ENCODE data around the gene UNC5B. TPM values are rescaled to one million over a fixed set of nuclear protein-coding genes. Genes with fewer than 3 reads are reported as not detected.

The UNC5B gene
- total RNA-seq, 4 donors from 2014 or later, result 5.3 to 26.6 (median 17.7) TPM

DNA sequence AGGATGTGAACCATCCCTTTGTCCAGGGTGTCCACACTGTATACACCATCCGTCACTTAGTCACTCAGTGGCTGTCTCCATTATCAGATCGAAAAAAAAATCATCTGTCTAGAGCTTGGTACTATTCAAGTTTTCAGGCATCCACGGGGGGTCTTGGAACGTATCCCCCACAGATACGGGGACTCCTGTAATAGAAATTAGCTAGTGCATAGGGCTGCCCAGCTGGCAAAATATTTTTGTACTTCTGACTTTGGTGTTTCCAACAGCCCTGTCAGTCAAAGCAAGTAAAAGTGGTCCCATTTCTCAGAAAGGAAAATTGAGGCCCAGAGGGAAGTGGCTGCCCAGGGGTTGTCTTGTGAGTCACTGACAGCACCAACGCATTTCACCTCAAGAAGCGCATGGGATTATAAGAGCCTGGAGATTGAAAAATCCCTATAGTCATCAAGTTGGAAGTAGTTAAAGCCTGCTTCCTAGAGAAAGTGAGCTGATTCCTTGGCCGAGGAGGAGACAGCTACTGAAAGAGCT, 54.6 kb downstream of the UNC5B start:
- no peaks in the 10 kb centered on the region for H3K4me1 ChIP-seq

DNA sequence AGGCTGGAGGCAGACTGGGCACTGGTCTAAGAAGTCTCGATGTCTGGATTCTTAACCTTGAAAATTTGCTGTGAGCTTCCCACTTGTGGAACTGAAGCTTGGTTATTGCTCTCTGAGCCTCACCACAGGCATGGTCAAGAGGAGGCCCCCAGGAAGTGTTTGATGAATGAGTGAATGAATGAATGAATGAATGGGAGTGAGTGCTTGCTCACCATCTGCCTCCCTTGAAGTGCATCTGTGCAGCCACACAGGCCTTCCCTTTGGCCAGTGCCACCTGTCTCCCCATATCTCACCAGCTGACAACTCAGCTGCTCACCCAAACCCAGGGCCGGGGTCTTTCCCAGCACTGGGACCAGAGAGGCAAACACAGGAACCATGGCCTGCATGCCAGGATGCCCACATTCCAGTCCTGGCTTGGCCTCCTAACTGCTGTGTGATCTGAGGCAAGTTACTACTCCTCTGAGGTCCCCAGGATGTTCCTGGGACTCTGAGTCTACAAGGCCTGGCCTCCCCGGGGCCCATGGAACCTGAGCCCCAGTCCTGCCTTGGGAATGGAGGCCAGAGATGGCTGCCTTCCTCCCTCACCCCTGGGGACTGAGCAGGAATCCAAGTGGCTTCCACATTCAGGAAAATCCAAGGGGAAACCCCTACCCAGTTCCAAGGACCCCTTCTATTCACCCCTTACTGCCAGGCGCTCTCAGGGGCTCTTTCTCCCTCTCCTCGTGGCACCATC, 55.3 kb downstream of the UNC5B start:
- Histone ChIP-seq H3K4me1 (no peaks in the 10 kb centered on the region), H3K27me3 (no peaks in the 10 kb centered on the region), H3K4me3 (no peak overlapping the region), H3K27ac (peak overlapping the region in 1 of 2 donors; percentile 78), H3K9me3 (no peaks in the 10 kb centered on the region), H3K36me3 (no peaks in the 10 kb centered on the region)
- intact Hi-C loops (cut with DNase I; ENCODE audit: low total_unique reads), result loop anchor here (10.0 kb wide), 1 partner anchor 53 kb away; the partner anchor contains the start of gene UNC5B
- TF ChIP-seq, protein P1, sequence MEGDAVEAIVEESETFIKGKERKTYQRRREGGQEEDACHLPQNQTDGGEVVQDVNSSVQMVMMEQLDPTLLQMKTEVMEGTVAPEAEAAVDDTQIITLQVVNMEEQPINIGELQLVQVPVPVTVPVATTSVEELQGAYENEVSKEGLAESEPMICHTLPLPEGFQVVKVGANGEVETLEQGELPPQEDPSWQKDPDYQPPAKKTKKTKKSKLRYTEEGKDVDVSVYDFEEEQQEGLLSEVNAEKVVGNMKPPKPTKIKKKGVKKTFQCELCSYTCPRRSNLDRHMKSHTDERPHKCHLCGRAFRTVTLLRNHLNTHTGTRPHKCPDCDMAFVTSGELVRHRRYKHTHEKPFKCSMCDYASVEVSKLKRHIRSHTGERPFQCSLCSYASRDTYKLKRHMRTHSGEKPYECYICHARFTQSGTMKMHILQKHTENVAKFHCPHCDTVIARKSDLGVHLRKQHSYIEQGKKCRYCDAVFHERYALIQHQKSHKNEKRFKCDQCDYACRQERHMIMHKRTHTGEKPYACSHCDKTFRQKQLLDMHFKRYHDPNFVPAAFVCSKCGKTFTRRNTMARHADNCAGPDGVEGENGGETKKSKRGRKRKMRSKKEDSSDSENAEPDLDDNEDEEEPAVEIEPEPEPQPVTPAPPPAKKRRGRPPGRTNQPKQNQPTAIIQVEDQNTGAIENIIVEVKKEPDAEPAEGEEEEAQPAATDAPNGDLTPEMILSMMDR (IDR thresholded peaks at IDR 0.05), result no peak
- no peak for TF ChIP-seq POLR2A (IDR thresholded peaks at IDR 0.05)
- no peak for DNase-seq

More for the DNA sequence above, 54.6 kb downstream of the UNC5B start:
- TF ChIP-seq POLR2A (IDR thresholded peaks at IDR 0.05), result no peak
- TF ChIP-seq, protein P1 (IDR thresholded peaks at IDR 0.05), result no peak
- DNase-seq, result no peak
- Histone ChIP-seq H3K36me3 (no peaks in the 10 kb centered on the region), H3K9me3 (no peaks in the 10 kb centered on the region), H3K4me3 (no peak overlapping the region), H3K27ac (peak overlapping the region; percentile 52 to 78), H3K27me3 (no peaks in the 10 kb centered on the region)
- intact Hi-C loops (cut with DNase I; ENCODE audit: low total_unique reads), result loop anchor here (10.0 kb wide), 1 partner anchor 52 kb away; the partner anchor contains the start of gene UNC5B

DNA sequence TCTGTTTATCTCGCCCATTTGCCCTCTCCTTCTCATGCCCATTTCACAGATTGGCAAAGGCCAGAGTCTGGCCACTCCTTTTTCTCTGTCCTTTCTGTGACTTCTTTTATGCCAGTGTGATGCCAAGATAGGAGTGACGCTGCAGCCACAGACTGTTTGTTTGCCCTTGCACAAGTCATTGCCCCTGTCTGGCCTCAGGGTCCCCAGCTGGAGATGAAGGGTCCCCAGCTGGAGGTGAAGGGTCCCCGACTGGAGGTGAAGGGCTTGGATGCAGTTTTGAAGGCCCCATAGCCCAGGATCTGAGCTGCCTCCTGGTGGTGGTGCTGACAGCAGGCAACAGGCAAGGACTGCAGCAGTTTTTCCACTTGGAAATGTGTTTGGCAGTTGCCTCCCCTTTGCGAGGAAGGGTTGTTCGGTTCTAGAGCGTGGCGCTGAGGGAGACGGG, 55.9 kb downstream of the UNC5B start:
- Histone ChIP-seq H3K36me3 (no peaks in the 10 kb centered on the region), H3K4me1 (no peaks in the 10 kb centered on the region), H3K9me3 (no peaks in the 10 kb centered on the region), H3K27ac (peak overlapping the region in 1 of 2 donors; percentile 78), H3K27me3 (no peaks in the 10 kb centered on the region), H3K4me3 (no peak overlapping the region)
- no peak for TF ChIP-seq POLR2A (IDR thresholded peaks at IDR 0.05)
- TF ChIP-seq, protein P1 (IDR thresholded peaks at IDR 0.05), result peak; percentile 24 to 56 (median 48)
- DNase-seq, result peak; percentile 51 to 52
- intact Hi-C loops (cut with DNase I; ENCODE audit: low total_unique reads), result loop anchor here (10.0 kb wide), 1 partner anchor 53 kb away; the partner anchor contains the start of gene UNC5B

DNA sequence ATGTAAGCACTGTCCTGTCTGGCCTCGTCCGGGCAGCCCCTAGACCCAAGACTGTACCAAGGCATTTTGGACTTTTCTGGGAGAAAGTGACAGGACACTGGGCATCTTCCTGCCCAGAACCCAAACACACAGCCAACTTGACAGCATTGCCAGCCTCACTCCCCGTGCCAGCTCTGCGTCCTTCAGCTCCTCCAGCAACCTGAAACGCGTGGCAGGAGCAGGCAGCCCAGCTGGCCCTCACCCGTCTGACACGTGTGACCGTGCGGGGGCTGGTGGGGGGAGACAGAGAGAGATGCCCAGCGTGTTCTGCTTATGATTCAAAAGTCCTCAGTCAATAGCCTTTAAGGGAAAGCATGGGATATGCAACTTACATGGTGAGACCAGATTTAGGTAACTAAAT, 56.4 kb downstream of the UNC5B start:
- Histone ChIP-seq H3K4me1 (no peaks in the 10 kb centered on the region), H3K27ac (peak overlapping the region in 1 of 2 donors; percentile 78), H3K4me3 (no peak overlapping the region), H3K9me3 (no peaks in the 10 kb centered on the region), H3K36me3 (no peaks in the 10 kb centered on the region), H3K27me3 (no peaks in the 10 kb centered on the region)
- TF ChIP-seq, protein P1 (IDR thresholded peaks at IDR 0.05), result no peak
- no peak for TF ChIP-seq POLR2A (IDR thresholded peaks at IDR 0.05)
- no peak for DNase-seq
- intact Hi-C loops (cut with DNase I; ENCODE audit: low total_unique reads), result loop anchor here (10.0 kb wide), 1 partner anchor 54 kb away; the partner anchor contains the start of gene UNC5B
